Lower leg skin (tissue), 4 donors: ENCODE measurements around the gene TMEM131L. TPM values are rescaled to one million over a fixed set of nuclear protein-coding genes. Genes with fewer than 3 reads are reported as not detected.

Source experiments
- DNase-seq, 2 donors: peaks; one replicate each; pipeline ENCODE4 v3.0.0-alpha.2; 2019; ENCODE audit warnings: low spot score in 2 of 2
- H3K4me3 ChIP-seq: fragments of 200-600 bp; sonication (generic); 2 replicates; pipeline ENCODE4 v1.5.1; 2017; ENCODE audit warnings: mild to moderate bottlenecking, low read depth; ENCODE audit not compliant: poor library complexity, severe bottlenecking
- CTCF ChIP-seq, 3 donors: fragments of 450-650 bp; IDR thresholded peaks; one replicate each; pipeline ENCODE4 v1.5.1; 2016; ENCODE audit warnings: antibody characterized with exemption in 3 of 3, mild to moderate bottlenecking in 3 of 3, moderate library complexity in 2 of 3
- POLR2A ChIP-seq, 2 donors: fragments of 450-650 bp; IDR thresholded peaks; one replicate each; pipeline ENCODE4 v1.6.1; 2016 to 2017; ENCODE audit warnings: antibody characterized with exemption in 2 of 2, mild to moderate bottlenecking in 1 of 2, moderate library complexity in 1 of 2
- WGBS, 2 donors: methylation state at CpG; one replicate each; pipeline ENCODE4 v1.1.5; 2018; 5-methylcytosine and 5-hydroxymethylcytosine counted together
- intact Hi-C: fragments of 100-400 bp; cut with DNase I; formaldehyde crosslinking; loops from one replicate; pipeline ENCODE4 v1.15.0; 2023; ENCODE audit warnings: low total_unique reads
- total RNA-seq, 4 donors: library from RNA; depleted of rRNA; stranded (reverse); fragments of >200 nt; gene quantifications; one replicate each; pipeline ENCODE4 v1.1.0, GENCODE V29; 2016

The TMEM131L gene
- total RNA-seq, 4 donors from 2014 or later = 8.3 to 15.9 (median 12.1) TPM

- 91 to 93% methylated on average over 4 of the region's 4 CpGs for WGBS, 2 donors
- no peak for DNase-seq
Measured at GRCh38 chr4:153520227-153520626, 54.1 kb downstream of the TMEM131L start.

GRCh38 chr4:153520801-153521329, 54.7 kb downstream of the TMEM131L start:
- no peak overlapping the region for H3K4me3 ChIP-seq
- 70 to 75% methylated on average over 8 of the region's 8 CpGs for WGBS, 2 donors
- TF ChIP-seq POLR2A (IDR thresholded peaks at IDR 0.05) (no peak), CTCF (IDR thresholded peaks at IDR 0.05) (no peak)
- intact Hi-C loops = no loop called here
- DNase-seq = peak in 1 of 2 donors; percentile 68

More at GRCh38 chr4:153520227-153520626, 54.1 kb downstream of the TMEM131L start:
- TF ChIP-seq CTCF (IDR thresholded peaks at IDR 0.05) (no peak), POLR2A (IDR thresholded peaks at IDR 0.05) (no peak)
- H3K4me3 ChIP-seq = no peak overlapping the region
- intact Hi-C loops = no loop called here

- no peak for DNase-seq
- intact Hi-C loops = no loop called here
- no peak overlapping the region for H3K4me3 ChIP-seq
- TF ChIP-seq POLR2A (IDR thresholded peaks at IDR 0.05) = no peak
- no peak for TF ChIP-seq CTCF (IDR thresholded peaks at IDR 0.05)
- WGBS, 2 donors = 97 to 98% methylated on average over 10 of the region's 10 CpGs
Measured at GRCh38 chr4:153521478-153521877, 55.3 kb downstream of the TMEM131L start.

GRCh38 chr4:153521999-153522801, 56.0 kb downstream of the TMEM131L start:
- TF ChIP-seq CTCF (IDR thresholded peaks at IDR 0.05) = no peak
- no peak for TF ChIP-seq POLR2A (IDR thresholded peaks at IDR 0.05)
- WGBS, 2 donors = 86 to 93% methylated on average over 17 of the region's 17 CpGs
- no peak for DNase-seq
- no peak overlapping the region for H3K4me3 ChIP-seq
- intact Hi-C loops = no loop called here

- TF ChIP-seq POLR2A (IDR thresholded peaks at IDR 0.05) (no peak), CTCF (IDR thresholded peaks at IDR 0.05) (no peak)
- no peak for DNase-seq
- H3K4me3 ChIP-seq = no peak overlapping the region
- WGBS, 2 donors = 91 to 94% methylated on average over 1 of the region's 1 CpG
- intact Hi-C loops = no loop called here
Measured at GRCh38 chr4:153522802-153523094, 56.6 kb downstream of the TMEM131L start.
